GM18507 (cell line): ENCODE results near the gene ZRANB3.
"Not testable (repeated sequence)": the region's sequence is repeated elsewhere in the genome, so short reads cannot be mapped to it uniquely, and the experiment has no call there.

Experiments used
- DNase-seq: peaks from one replicate; pipeline ENCODE4 v3.0.0; 2011; ENCODE audit warnings: low read depth; ENCODE audit not compliant: insufficient read length; ENCODE audit errors: extremely low spot score
- FAIRE-seq: peaks from 2 replicates; lab custom pipeline; 2011; peaks lifted over from hg19 to GRCh38; lab: Jason Lieb, UNC

Gene ZRANB3

GRCh38 chr2:135494917-135495316 is 36.1 kb downstream of the ZRANB3 start:
- DNase-seq, result no peak
- FAIRE-seq, result no peak

- FAIRE-seq (no peak), DNase-seq (no peak)
Measured at GRCh38 chr2:135494503-135494902, 36.5 kb downstream of the ZRANB3 start.

GRCh38 chr2:135490376-135490775 is 40.6 kb downstream of the ZRANB3 start:
- DNase-seq, result no peak
- no peak for FAIRE-seq

- FAIRE-seq (no peak), DNase-seq (no peak)
Measured at GRCh38 chr2:135485441-135485840, 45.6 kb downstream of the ZRANB3 start.

DNA sequence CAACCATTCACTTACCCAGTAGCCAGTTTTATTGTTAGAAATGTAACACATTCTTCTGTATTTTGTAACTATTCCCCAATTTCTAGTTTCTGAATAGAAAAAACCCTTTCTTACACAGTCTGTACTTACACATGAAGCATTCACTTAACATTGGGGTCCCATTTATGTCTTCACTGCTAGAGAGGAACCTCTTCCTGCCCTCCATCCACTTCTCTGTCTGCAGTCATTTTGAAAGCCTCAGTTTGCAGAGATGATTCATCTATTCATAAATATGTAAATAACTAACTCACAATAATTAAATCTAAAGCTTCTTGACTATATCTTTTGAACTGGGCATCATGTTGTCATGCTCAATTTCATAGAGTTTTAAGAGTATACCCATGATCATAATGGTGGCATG is 55.9 kb downstream of the ZRANB3 start:
- FAIRE-seq (no peak), DNase-seq (no peak)

- FAIRE-seq, result peak; percentile 50
- no peak for DNase-seq
Measured at GRCh38 chr2:135473567-135473966, 57.5 kb downstream of the ZRANB3 start.

GRCh38 chr2:135471106-135471505 is 59.9 kb downstream of the ZRANB3 start:
- DNase-seq (no peak), FAIRE-seq (no peak)

DNA sequence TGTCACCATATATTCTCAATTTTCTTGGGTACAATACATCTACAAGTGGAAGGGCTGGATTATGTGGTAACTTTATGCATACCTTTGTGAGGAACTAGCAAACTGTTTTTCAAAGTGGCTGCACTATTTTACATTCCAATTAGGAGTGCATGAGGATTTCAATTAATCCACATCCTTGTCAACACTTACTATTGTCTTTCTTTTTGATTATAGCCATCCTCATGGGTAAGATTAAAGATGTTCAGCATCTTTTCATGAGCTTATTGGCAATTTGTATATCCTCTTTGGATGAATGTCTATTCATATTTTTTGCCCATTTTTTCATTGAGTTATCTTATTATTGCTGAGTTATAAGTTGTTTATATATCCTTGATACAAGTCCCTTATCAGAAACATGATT is 73.7 kb downstream of the ZRANB3 start:
- FAIRE-seq (no peak), DNase-seq (no peak)

GRCh38 chr2:135456835-135457234 is 74.2 kb downstream of the ZRANB3 start:
- DNase-seq (no peak), FAIRE-seq (no peak)

DNA sequence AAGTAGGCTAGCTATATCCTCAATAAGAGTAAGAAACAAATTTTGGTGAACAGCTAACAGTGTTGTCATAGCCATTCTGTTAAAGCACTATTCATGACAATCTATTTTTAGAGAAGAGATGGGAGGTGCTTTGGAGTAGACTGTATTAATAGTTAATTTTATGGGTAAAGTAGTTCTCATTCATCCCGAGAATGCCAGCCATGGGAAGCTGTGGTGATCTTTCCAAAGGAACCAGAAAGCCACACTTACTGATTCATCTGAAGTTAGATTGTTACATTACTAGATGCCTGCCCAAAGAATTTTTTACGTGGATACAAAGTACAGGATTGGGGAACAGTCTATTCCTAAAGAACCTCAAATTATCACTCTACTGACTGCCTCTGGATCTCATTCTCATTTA is 74.6 kb downstream of the ZRANB3 start:
- no peak for DNase-seq
- FAIRE-seq, result no peak

GRCh38 chr2:135454608-135455007 is 76.4 kb downstream of the ZRANB3 start:
- DNase-seq, result no peak
- FAIRE-seq, result no peak

DNA sequence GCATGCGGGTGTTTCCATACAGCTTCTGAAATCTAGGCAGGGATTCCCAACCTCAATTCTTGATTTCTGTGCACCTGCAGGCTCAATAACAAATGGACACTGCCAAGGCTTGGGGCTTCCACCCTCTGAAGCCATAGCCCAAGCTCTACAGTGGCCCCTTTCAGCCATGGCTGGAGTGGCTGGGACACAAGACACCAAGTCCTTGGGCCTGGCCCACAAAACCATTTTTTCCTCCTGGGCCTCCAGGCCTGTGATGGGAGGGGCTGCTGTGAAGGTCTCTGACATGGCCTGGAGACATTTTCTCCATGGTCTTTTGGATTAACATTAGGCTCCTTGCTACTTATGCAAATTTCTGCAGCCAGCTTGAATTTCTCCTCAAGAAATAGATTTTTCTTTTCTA is 78.0 kb downstream of the ZRANB3 start:
- not testable (repeated sequence) for FAIRE-seq, DNase-seq

DNA sequence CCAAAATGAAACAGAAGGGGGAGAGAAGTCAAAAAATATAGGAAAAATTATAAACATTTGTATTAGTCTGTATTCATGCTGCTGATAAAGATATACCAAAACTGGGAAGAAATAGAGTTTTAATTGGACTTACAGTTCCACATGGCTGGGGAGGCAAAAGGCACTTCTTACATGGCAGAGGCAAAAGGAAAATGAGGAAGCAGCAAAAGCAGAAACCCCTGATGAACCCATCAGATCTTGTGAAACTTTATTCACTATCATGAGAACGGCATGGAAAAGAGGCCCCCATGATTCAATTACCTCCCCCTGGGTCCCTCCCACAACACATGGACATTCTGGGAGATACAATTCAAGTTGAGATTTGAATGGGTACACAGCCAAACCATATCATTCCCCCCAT is 79.1 kb downstream of the ZRANB3 start:
- DNase-seq (no peak), FAIRE-seq (no peak)

- DNase-seq, FAIRE-seq: not testable (repeated sequence)
Measured at GRCh38 chr2:135443013-135443412, 88.0 kb downstream of the ZRANB3 start.

- not testable (repeated sequence) for FAIRE-seq, DNase-seq
Measured at GRCh38 chr2:135435155-135435554, 95.9 kb downstream of the ZRANB3 start.

DNA sequence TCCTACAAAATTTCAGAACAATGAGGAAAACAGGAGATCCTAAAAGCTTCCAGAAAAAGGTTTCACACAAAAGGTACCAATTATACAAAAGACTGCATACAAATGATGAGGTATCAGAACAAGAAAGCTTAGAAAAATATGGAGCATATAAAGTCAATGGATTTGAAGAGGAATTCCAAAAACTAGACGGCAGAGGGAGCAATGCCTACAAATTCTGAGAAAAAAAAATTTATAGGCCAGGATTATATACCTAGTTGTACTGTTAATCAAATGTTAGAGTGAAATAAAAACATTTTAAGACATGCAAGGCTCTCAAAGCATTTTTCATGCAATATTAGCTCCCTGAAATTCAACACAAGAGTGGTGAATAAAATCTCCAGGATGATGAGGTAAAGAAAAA is 106.2 kb downstream of the ZRANB3 start:
- no peak for FAIRE-seq

GRCh38 chr2:135422898-135423297 is 108.1 kb downstream of the ZRANB3 start:
- DNase-seq (no peak), FAIRE-seq (no peak)

More for the DNA sequence above, 106.2 kb downstream of the ZRANB3 start:
- no peak for DNase-seq

GRCh38 chr2:135411646-135412045 is 119.4 kb downstream of the ZRANB3 start:
- DNase-seq (no peak), FAIRE-seq (no peak)

DNA sequence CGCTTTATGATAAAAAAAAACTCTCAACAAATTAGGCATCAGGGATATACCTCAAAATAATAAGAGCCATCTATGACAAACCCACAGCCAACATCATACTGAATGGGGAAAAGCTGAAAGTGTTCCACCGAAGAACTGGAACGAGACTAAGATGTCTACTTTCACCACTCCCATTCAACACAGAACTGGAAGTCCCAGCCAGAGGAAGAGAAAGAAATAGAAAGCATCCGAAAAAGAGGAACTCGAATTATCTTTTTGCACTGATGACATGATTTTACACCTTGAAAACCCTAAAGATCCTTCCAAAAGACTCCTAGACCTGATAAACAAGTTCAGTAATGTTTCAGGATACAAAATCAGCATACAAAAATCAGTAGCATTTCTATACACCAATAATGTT is 121.6 kb downstream of the ZRANB3 start:
- FAIRE-seq (peak; percentile 74), DNase-seq (no peak)

GRCh38 chr2:135396259-135396658 is 134.8 kb downstream of the ZRANB3 start:
- not testable (repeated sequence) for DNase-seq, FAIRE-seq

GRCh38 chr2:135386993-135387392 is 144.0 kb downstream of the ZRANB3 start:
- no peak for FAIRE-seq
- DNase-seq, result no peak

- no peak for DNase-seq
- no peak for FAIRE-seq
Measured at GRCh38 chr2:135378591-135378990, 152.4 kb downstream of the ZRANB3 start.
